SK-N-MC (cell line): ENCODE results near the gene EHMT2.

Experiments
- EZH2 ChIP-seq: fragments of 200-600 bp; sonication (generic); IDR thresholded peaks from one replicate; pipeline ENCODE4 v1.6.1; 2017; ENCODE audit warnings: antibody characterized with exemption
- FOXP2 ChIP-seq: optimal IDR thresholded peaks from 2 replicates; pipeline ENCODE3; 2011; ENCODE audit warnings: mild to moderate bottlenecking, moderate library complexity; ENCODE audit not compliant: insufficient read depth; ENCODE audit errors: extremely low read length, control extremely low read depth
- POLR2AphosphoS5 ChIP-seq: IDR thresholded peaks from 2 replicates; pipeline ENCODE4 v1.6.1; 2012; ENCODE audit warnings: mild to moderate bottlenecking, low read depth, low read length, borderline replicate concordance

- TF ChIP-seq POLR2AphosphoS5: no peak
- TF ChIP-seq EZH2: no peak
- TF ChIP-seq FOXP2: no peak
Observed at GRCh38 chr6:31896856-31897611, 464 bp downstream of the EHMT2 start.
